ENCODE measurements around the gene CERCAM.

CERCAM gene

DNA sequence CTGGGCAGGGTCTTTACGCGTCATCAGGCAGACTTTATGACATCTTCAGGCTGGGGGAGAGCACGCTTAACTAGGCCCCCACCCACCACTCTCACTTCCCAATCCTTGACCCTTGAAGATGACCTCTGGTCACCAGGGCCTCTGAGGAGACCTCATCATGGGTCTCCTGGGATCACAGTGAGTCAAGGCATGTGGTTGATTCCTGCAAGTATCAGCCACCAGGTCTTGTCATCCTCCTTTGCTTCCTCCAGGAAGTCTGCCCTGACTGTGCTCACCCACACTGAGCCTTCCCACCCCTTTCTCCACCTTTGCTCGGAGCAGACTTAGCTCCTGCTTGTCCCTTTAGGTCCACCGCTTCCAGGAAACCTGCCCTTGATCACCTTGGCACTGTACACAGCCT is 52.4 kb downstream of the CERCAM start:
- DNase-seq: no peak

DNA sequence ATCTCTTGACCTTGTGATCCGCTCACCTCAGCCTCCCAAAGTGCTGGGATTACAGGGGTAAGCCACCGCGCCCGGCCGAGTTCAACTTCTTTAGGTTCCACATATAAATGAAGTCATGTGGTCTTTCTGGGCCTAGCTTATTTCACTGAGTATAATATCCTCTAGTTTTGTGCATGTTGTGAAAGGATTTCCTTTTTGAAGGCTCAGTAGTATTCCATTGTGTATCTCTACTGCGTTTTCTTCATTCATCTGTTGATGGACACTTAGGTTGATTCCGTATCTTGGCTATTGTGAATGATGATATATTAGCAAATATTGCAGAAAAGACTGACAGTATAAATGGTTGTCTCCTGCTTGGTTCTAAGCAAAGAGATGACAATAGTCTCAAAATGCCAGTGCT is 55.2 kb downstream of the CERCAM start:
- no peak for DNase-seq

DNA sequence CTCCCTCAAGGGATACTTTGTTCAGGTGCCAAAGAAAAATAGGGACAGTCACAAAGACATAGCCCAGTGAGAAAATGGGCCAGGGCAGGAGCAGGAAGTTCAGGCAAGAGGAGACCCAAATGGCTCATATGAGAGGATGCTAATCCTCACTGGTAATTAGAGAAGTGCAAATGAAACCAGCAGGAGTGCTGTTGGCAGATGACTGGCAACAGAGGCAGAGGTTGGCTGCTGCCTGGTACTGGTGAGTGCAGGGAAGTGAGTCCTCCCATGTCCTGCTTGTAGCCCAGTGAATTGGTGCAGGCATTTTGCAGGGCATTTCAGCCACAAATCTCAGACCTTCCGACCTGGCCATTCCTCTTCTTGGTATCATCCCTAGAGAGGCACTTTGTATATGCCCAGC is 58.6 kb downstream of the CERCAM start:
- DNase-seq: no peak

DNA sequence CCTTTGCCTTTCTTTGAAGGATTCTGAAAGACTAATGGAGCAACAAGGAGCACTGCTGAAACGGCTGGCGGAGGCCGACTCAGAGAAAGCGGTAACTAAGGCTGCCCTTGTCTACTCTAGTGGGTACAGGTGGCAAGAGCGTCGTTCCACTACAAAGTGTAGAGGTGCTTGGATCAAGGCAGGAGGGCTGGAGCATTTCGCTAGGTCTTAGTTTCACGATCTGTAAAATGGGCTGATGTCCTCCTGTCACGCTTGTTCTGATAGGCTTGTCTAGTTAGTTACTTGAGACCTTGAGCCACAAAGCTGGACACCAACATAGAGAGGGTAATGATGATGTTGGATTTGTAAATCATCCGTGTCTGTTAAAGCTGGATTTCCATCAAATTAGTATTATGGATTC is 60.9 kb downstream of the CERCAM start:
- DNase-seq: no peak

DNA sequence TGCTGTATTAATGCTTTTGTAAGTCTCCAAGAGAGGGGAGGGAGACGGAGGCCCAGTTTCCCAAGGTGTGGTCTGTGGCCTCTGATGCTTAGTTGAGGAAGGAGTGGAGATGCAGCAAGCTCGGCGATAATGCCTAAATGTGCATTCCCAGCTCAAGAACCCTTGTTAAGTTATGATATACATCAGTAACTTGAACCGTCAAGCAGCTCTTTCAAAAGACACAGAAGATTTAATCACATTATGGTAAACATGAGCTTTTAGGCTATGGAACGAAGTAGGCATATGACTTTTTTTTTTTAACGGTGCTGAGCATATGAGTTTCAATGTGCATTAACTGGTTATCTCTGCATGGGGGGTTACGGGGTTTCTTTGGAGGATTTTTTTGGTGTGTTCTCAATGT is 61.5 kb downstream of the CERCAM start:
- DNase-seq: no peak

DNA sequence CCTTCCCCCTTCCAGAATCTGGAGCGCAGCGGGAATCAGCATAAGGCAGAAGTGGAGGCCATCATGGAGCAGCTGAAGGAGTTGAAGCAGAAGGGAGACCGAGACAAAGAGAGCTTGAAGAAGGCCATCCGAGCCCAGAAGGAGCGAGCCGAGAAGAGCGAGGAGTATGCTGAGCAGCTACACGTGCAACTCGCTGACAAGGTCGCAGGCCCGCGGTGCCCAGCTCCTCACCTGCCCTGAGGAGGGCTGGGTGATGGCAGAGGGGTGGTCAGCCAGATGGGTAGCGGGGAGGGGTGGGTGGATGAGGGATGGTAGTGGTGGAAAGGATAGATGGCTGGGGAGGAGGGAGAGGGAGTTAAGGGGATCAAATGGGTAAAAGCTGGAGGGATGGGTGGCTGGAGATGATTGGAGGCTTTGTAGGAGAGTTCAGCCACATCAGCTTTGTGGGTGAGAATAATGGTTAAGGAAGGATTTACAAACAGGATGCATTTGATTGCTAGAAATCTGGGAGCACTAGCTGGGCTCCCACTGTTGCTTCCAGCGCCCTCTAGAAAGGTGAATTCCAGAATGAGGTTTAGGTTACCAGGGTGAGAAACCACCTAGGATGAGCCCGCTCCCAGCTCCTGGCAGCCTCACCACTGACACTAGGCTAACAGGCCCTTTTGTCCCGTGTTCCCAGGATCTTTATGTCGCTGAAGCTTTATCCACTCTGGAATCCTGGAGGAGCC is 64.2 kb downstream of the CERCAM start:
- DNase-seq: no peak

DNA sequence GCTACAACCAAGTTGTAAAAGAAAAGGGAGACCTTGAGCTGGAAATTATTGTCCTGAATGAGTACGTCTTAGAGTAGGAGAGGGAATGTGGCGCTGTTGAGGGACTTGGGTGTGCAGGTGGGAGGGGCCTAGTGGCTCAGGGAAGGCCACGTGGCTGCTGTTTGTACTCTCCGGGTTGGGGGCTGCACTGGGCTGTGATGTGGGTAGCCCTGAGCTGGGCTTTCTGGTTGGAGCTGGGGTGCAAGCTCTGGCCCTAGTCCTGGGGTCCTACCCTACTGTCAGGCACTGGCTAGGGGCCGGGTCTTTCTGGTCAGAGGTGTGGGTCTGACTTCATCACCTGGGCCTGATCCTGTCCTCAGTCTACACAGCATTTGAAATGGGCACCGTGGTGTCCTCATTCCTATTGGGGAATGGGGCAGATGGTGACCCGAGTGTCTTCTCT is 64.8 kb downstream of the CERCAM start:
- DNase-seq: no peak

DNA sequence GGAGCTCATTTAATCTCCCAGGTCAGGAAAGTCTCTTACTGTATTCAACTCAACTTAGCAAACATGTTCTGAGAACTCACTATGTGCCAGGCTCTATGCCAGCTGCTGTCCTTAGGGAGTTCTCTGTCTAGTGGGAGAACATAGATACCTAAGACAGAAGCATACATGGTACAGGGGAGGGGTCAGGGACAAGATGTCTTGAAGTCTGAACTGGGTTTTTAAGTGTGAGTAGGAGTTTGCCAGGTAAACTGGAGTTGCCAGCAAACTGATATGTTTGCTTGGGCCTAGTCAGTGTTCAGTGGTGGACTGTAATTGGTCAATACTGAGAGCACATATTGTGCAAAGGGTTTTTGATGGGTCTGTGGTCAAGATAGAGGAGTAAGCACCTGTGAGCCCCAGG is 65.5 kb downstream of the CERCAM start:
- DNase-seq: no peak
